ENCODE results near the gene SLC2A8.
A peak's percentile ranks its signal among the peaks of the same experiment; 100 is the strongest.

The SLC2A8 gene

GRCh38 chr9:127447416-127448111, 50.6 kb downstream of the SLC2A8 start:
- H3K27ac Mint-ChIP-seq, result peak overlapping the region; percentile 99
- peak overlapping the region; percentile 98 for H3K4me3 Mint-ChIP-seq
- no peaks in the 10 kb centered on the region for H3K27me3 Mint-ChIP-seq
- peaks cover 47% of the 10 kb centered on the region for H3K4me1 Mint-ChIP-seq (ENCODE audit: low read depth)
- no peaks in the 10 kb centered on the region for H3K9me3 Mint-ChIP-seq
- no peak for DNase-seq
- peaks cover 96% of the 10 kb centered on the region for H3K36me3 Mint-ChIP-seq (ENCODE audit: low read depth)

GRCh38 chr9:127448112-127448805, 51.3 kb downstream of the SLC2A8 start:
- no peaks in the 10 kb centered on the region for H3K9me3 Mint-ChIP-seq
- peaks cover 90% of the 10 kb centered on the region for H3K36me3 Mint-ChIP-seq (ENCODE audit: low read depth)
- H3K27ac Mint-ChIP-seq, result peak overlapping the region; percentile 99

GRCh38 chr9:127449332-127449966, 52.5 kb downstream of the SLC2A8 start:
- Mint-ChIP-seq H3K4me1 (ENCODE audit: low read depth) (peaks cover 46% of the 10 kb centered on the region), H3K27me3 (no peaks in the 10 kb centered on the region), H3K9me3 (no peaks in the 10 kb centered on the region), H3K36me3 (ENCODE audit: low read depth) (peaks cover 89% of the 10 kb centered on the region), H3K4me3 (peak overlapping the region; percentile 98), H3K27ac (peak overlapping the region; percentile 99)
- peak; percentile 52 for DNase-seq

More at GRCh38 chr9:127448112-127448805, 51.3 kb downstream of the SLC2A8 start:
- no peaks in the 10 kb centered on the region for H3K27me3 Mint-ChIP-seq
- peak overlapping the region; percentile 98 for H3K4me3 Mint-ChIP-seq
- no peak for DNase-seq
- peaks cover 49% of the 10 kb centered on the region for H3K4me1 Mint-ChIP-seq (ENCODE audit: low read depth)

- peaks cover 88% of the 10 kb centered on the region for H3K36me3 Mint-ChIP-seq (ENCODE audit: low read depth)
- H3K4me1 Mint-ChIP-seq (ENCODE audit: low read depth), result peaks cover 41% of the 10 kb centered on the region
- H3K27me3 Mint-ChIP-seq, result no peaks in the 10 kb centered on the region
- no peak for DNase-seq
- H3K4me3 Mint-ChIP-seq, result peak overlapping the region; percentile 98
- H3K27ac Mint-ChIP-seq, result peak overlapping the region; percentile 99
- no peaks in the 10 kb centered on the region for H3K9me3 Mint-ChIP-seq
Observed at GRCh38 chr9:127450243-127450760, 53.3 kb downstream of the SLC2A8 start.

GRCh38 chr9:127450830-127451607, 54.0 kb downstream of the SLC2A8 start, which contains the start of the genes LRSAM1 and RPL12:
Gene LRSAM1 (plus strand): TSS chr9:127451510. CDS start chr9:127454528, 3,018 bp downstream.
Gene RPL12 (minus strand): TSS chr9:127451406. CDS start chr9:127451317, 89 bp downstream.
- peak within 1 kb of the TSS; percentile 98 for H3K4me3 Mint-ChIP-seq
- H3K9me3 Mint-ChIP-seq, result no peaks in the 10 kb centered on the region
- no peaks in the 10 kb centered on the region for H3K27me3 Mint-ChIP-seq
- peaks cover 38% of the 10 kb centered on the region for H3K4me1 Mint-ChIP-seq (ENCODE audit: low read depth)
- peaks cover 87% of the 10 kb centered on the region for H3K36me3 Mint-ChIP-seq (ENCODE audit: low read depth)
- peak; percentile 100 for DNase-seq
- peak within 1 kb of the TSS; percentile 99 for H3K27ac Mint-ChIP-seq

GRCh38 chr9:127451608-127451857, 54.6 kb downstream of the SLC2A8 start:
- Mint-ChIP-seq H3K4me1 (ENCODE audit: low read depth) (peaks cover 34% of the 10 kb centered on the region), H3K27me3 (no peaks in the 10 kb centered on the region), H3K9me3 (no peaks in the 10 kb centered on the region), H3K4me3 (peak overlapping the region; percentile 98), H3K36me3 (ENCODE audit: low read depth) (peaks cover 83% of the 10 kb centered on the region), H3K27ac (peak overlapping the region; percentile 99)
- no peak for DNase-seq

GRCh38 chr9:127451858-127452656, 55.1 kb downstream of the SLC2A8 start:
- H3K27me3 Mint-ChIP-seq, result no peaks in the 10 kb centered on the region
- peak overlapping the region; percentile 98 for H3K4me3 Mint-ChIP-seq
- DNase-seq, result peak; percentile 69
- H3K9me3 Mint-ChIP-seq, result no peaks in the 10 kb centered on the region
- peaks cover 31% of the 10 kb centered on the region for H3K4me1 Mint-ChIP-seq (ENCODE audit: low read depth)
- peaks cover 83% of the 10 kb centered on the region for H3K36me3 Mint-ChIP-seq (ENCODE audit: low read depth)
- H3K27ac Mint-ChIP-seq, result peak overlapping the region; percentile 99

GRCh38 chr9:127452691-127453090, 55.7 kb downstream of the SLC2A8 start:
- Mint-ChIP-seq H3K4me3 (peak overlapping the region; percentile 98), H3K9me3 (no peaks in the 10 kb centered on the region), H3K4me1 (ENCODE audit: low read depth) (peaks cover 27% of the 10 kb centered on the region), H3K27ac (peak overlapping the region; percentile 99), H3K36me3 (ENCODE audit: low read depth) (peaks cover 83% of the 10 kb centered on the region), H3K27me3 (no peaks in the 10 kb centered on the region)
- no peak for DNase-seq

GRCh38 chr9:127455324-127455992, 58.5 kb downstream of the SLC2A8 start:
- Mint-ChIP-seq H3K9me3 (no peaks in the 10 kb centered on the region), H3K27ac (no peak overlapping the region), H3K4me3 (no peak overlapping the region), H3K36me3 (ENCODE audit: low read depth) (peaks cover 77% of the 10 kb centered on the region), H3K4me1 (ENCODE audit: low read depth) (peaks cover 7% of the 10 kb centered on the region), H3K27me3 (no peaks in the 10 kb centered on the region)
- peak; percentile 54 for DNase-seq

- H3K4me1 Mint-ChIP-seq (ENCODE audit: low read depth), result peaks cover 5% of the 10 kb centered on the region
- peaks cover 75% of the 10 kb centered on the region for H3K36me3 Mint-ChIP-seq (ENCODE audit: low read depth)
- no peak for DNase-seq
- H3K27ac Mint-ChIP-seq, result no peak overlapping the region
- no peaks in the 10 kb centered on the region for H3K9me3 Mint-ChIP-seq
- H3K4me3 Mint-ChIP-seq, result no peak overlapping the region
- no peaks in the 10 kb centered on the region for H3K27me3 Mint-ChIP-seq
Observed at GRCh38 chr9:127457191-127457878, 60.4 kb downstream of the SLC2A8 start.
